GM23338 (cell line): ENCODE measurements around the gene PPP2R1B.

Experiments
- CTCF ChIP-seq, 2 experiments: fragments of 200-600 bp in 1 of 2; sonication (generic) in 1 of 2; conservative IDR thresholded peaks; 2 replicates each; pipeline versions ENCODE4 v1.5.1 to v1.6.1; 2016 to 2017; ENCODE audit warnings: antibody characterized with exemption in 2 of 2, low read depth in 2 of 2, mild to moderate bottlenecking in 2 of 2, moderate library complexity in 1 of 2
- EZH2 ChIP-seq: fragments of 200-600 bp; sonication (generic); IDR thresholded peaks from one replicate; pipeline ENCODE4 v1.8.0; 2017; ENCODE audit warnings: antibody characterized with exemption, mild to moderate bottlenecking, low read depth; ENCODE audit not compliant: unreplicated experiment
- POLR2AphosphoS5 ChIP-seq: IDR thresholded peaks from 2 replicates; pipeline ENCODE4 v1.6.1; 2016; ENCODE audit warnings: antibody characterized with exemption, low read depth

GRCh38 chr11:111785886-111786412, 19.8 kb upstream of the PPP2R1B start:
- TF ChIP-seq CTCF (conservative IDR thresholded peaks at IDR 0.05; ENCODE audit: low read depth in 2 of 2): no peak
- TF ChIP-seq EZH2: no peak
- no peak for TF ChIP-seq POLR2AphosphoS5
